A549 (cell line): ENCODE data around the gene ADGRD1.

Experiments
- ZC3H11A ChIP-seq: fragments of 450-650 bp; IDR thresholded peaks from 2 replicates; pipeline ENCODE4 v1.6.1; 2014; ENCODE audit warnings: antibody characterized with exemption, mild to moderate bottlenecking
- ZSCAN20 ChIP-seq: fragments of 250-450 bp; sonication (Bioruptor Pico); IDR thresholded peaks from 2 replicates; pipeline ENCODE4 v1.8.0; 2022; ENCODE audit warnings: mild to moderate bottlenecking, moderate library complexity
- TF ChIP-seq, protein P1 (sequence below): fragments of >200 bp; sonication (Bioruptor Twin); formaldehyde crosslinking; IDR thresholded peaks from 3 replicates; pipeline ENCODE4 v1.5.1; 2016

DNA sequence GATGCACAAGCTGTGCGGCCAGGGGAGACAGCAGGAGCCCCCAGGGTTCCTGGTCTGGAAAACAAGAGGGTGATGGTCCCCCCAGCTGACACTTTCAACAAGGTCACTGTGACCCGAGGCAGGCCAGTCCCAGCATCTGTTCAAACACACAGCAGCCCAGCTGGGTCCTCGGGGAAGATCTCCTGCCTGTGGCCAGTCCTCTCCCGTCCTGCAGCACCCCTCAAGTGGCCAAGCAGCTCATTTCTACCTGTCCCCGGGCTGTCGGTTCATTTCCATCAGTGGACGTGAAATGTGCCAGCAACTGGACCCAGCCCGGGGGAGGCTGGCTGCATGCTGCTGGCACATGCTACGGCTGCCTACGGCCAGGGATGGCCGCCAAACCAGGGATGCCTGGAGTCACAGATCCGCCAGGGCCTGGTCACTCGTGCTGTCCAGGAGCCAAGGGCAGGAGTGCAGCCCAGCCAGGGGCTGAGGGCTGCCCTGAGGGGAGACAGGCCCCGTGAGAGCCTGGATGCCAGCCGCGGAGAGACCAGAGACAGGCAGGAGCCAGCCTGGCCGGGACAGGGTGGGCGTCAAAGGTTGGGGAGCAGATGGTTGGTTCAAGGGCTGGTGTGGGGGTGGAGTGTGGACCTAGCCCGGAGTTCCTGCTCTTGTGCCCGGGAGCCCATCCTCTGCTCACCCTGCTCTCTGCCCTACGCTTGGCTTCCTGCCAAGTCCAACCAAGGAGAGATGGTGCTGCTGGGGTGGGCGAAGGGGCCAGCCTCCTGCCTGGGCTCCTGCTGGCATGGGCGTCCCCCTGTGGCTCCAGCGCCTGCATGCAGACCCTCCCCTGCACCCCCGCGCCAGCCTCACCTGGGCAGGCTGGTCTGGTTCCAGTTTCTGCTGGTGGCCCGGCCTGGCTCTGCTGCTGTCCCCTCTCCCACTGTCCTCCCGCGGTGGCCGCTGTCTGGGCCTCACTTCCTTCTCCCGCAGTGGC is 143.8 kb downstream of the ADGRD1 start:
- TF ChIP-seq, protein P1, sequence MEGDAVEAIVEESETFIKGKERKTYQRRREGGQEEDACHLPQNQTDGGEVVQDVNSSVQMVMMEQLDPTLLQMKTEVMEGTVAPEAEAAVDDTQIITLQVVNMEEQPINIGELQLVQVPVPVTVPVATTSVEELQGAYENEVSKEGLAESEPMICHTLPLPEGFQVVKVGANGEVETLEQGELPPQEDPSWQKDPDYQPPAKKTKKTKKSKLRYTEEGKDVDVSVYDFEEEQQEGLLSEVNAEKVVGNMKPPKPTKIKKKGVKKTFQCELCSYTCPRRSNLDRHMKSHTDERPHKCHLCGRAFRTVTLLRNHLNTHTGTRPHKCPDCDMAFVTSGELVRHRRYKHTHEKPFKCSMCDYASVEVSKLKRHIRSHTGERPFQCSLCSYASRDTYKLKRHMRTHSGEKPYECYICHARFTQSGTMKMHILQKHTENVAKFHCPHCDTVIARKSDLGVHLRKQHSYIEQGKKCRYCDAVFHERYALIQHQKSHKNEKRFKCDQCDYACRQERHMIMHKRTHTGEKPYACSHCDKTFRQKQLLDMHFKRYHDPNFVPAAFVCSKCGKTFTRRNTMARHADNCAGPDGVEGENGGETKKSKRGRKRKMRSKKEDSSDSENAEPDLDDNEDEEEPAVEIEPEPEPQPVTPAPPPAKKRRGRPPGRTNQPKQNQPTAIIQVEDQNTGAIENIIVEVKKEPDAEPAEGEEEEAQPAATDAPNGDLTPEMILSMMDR, result no peak
- TF ChIP-seq ZSCAN20 (no peak), ZC3H11A (no peak)
